ENCODE measurements around the gene INF2.
A peak's percentile ranks its signal among the peaks of the same experiment; 100 is the strongest.

The INF2 gene

GRCh38 chr14:104717137-104717536, 27.7 kb downstream of the INF2 start:
- no peak for TF ChIP-seq CTCF (IDR thresholded peaks at IDR 0.05; ENCODE audit: low read depth, low read length)
- no peak for DNase-seq (ENCODE audit: low read depth in 2 of 2)
- no peak overlapping the region for H3K4me3 ChIP-seq (replicated peaks in 1 of 2; ENCODE audit: low read depth in 2 of 2, low read length in 2 of 2)

- no peak for TF ChIP-seq CTCF (IDR thresholded peaks at IDR 0.05; ENCODE audit: low read depth, low read length)
- no peak for DNase-seq (ENCODE audit: low read depth in 2 of 2)
- H3K4me3 ChIP-seq (replicated peaks in 1 of 2; ENCODE audit: low read depth in 2 of 2, low read length in 2 of 2), result no peak overlapping the region
Measured at GRCh38 chr14:104717646-104718045, 28.2 kb downstream of the INF2 start.

GRCh38 chr14:104718147-104718546, 28.7 kb downstream of the INF2 start:
- no peak for DNase-seq (ENCODE audit: low read depth in 2 of 2)
- no peak overlapping the region for H3K4me3 ChIP-seq (replicated peaks in 1 of 2; ENCODE audit: low read depth in 2 of 2, low read length in 2 of 2)
- no peak for TF ChIP-seq CTCF (IDR thresholded peaks at IDR 0.05; ENCODE audit: low read depth, low read length)

- DNase-seq (ENCODE audit: low read depth in 2 of 2), result no peak
- TF ChIP-seq CTCF (IDR thresholded peaks at IDR 0.05; ENCODE audit: low read depth, low read length), result no peak
- no peak overlapping the region for H3K4me3 ChIP-seq (replicated peaks in 1 of 2; ENCODE audit: low read depth in 2 of 2, low read length in 2 of 2)
Measured at GRCh38 chr14:104718871-104719270, 29.5 kb downstream of the INF2 start.

- H3K4me3 ChIP-seq (replicated peaks in 1 of 2; ENCODE audit: low read depth in 2 of 2, low read length in 2 of 2), result no peak overlapping the region
- DNase-seq (ENCODE audit: low read depth in 2 of 2), result no peak
- TF ChIP-seq CTCF (IDR thresholded peaks at IDR 0.05; ENCODE audit: low read depth, low read length), result no peak
Measured at GRCh38 chr14:104719343-104719742, 29.9 kb downstream of the INF2 start.

- no peak overlapping the region for H3K4me3 ChIP-seq (replicated peaks in 1 of 2; ENCODE audit: low read depth in 2 of 2, low read length in 2 of 2)
- TF ChIP-seq CTCF (IDR thresholded peaks at IDR 0.05; ENCODE audit: low read depth, low read length), result no peak
- peak in 1 of 2 donors; percentile 46 for DNase-seq (ENCODE audit: low read depth in 2 of 2)
Measured at GRCh38 chr14:104721505-104722431, 32.4 kb downstream of the INF2 start.

Data from cardiac fibroblast (primary cell).